Common myeloid progenitor, CD34-positive (primary cell): Measurements from ENCODE around the gene NRG3.

Experiments used
- CTCF ChIA-PET: fragments of 350-600 bp; sonication (Branson Sonifier 250); formaldehyde crosslinking; loops from one replicate; lab custom pipeline; 2021; ENCODE audit warnings: antibody characterized with exemption; lab: Charles Lee
- POLR2A ChIA-PET: fragments of 350-600 bp; sonication (Branson Sonifier 250); formaldehyde crosslinking; loops from one replicate; lab custom pipeline; 2021; ENCODE audit warnings: antibody characterized with exemption; lab: Charles Lee
- DNase-seq, 3 donors: peaks; one replicate each; pipeline versions ENCODE4 v3.0.0 to v3.0.0-alpha.2; 2013
- H3K27ac ChIP-seq, 2 experiments: 1 replicate in 1 of 2; 2 replicates in 1 of 2; pipeline ENCODE4 v1.7.0; 2013; ENCODE audit warnings: inconsistent platforms in 2 of 2, low read length in 2 of 2, mild to moderate bottlenecking in 2 of 2, low read depth in 1 of 2, moderate library complexity in 1 of 2; ENCODE audit not compliant: severe bottlenecking in 2 of 2, insufficient read depth in 1 of 2, poor library complexity in 1 of 2
- H3K27me3 ChIP-seq, 5 experiments: replicated peaks in 2 of 5; 1 replicate in 3 of 5; 2 replicates in 2 of 5; pipeline versions ENCODE4 v1.6.1 to v1.7.0; 2013; ENCODE audit warnings: low read length in 4 of 5, mild to moderate bottlenecking in 2 of 5, moderate library complexity in 2 of 5, inconsistent platforms in 1 of 5; ENCODE audit not compliant: insufficient read depth in 5 of 5, control insufficient read depth in 4 of 5
- H3K36me3 ChIP-seq, 4 experiments: 1 replicate in 2 of 4; 2 replicates in 2 of 4; pipeline versions ENCODE4 v1.6.1 to v1.7.0; 2013; ENCODE audit warnings: low read length in 3 of 4, control low read depth in 1 of 4, mild to moderate bottlenecking in 1 of 4; ENCODE audit not compliant: control insufficient read depth in 4 of 4, insufficient read depth in 4 of 4
- H3K4me1 ChIP-seq, 4 experiments: 1 replicate in 3 of 4; 2 replicates in 1 of 4; pipeline versions ENCODE4 v1.6.1 to v1.7.1; 2013; ENCODE audit warnings: low read length in 3 of 4, mild to moderate bottlenecking in 3 of 4, control low read depth in 1 of 4, inconsistent platforms in 1 of 4, moderate library complexity in 1 of 4; ENCODE audit not compliant: control insufficient read depth in 4 of 4, insufficient read depth in 4 of 4; ENCODE audit errors: control extremely low read depth in 1 of 4
- H3K4me3 ChIP-seq, 7 experiments: 1 replicate in 4 of 7; 2 replicates in 3 of 7; pipeline versions ENCODE4 v1.5.1 to v1.7.0; 2013; ENCODE audit warnings: mild to moderate bottlenecking in 7 of 7, low read length in 6 of 7, moderate library complexity in 6 of 7, inconsistent platforms in 2 of 7, low read depth in 2 of 7, control low read depth in 1 of 7; ENCODE audit not compliant: insufficient read depth in 4 of 7, control insufficient read depth in 1 of 7; ENCODE audit errors: extremely low read depth in 1 of 7
- H3K9me3 ChIP-seq, 5 experiments: 1 replicate in 4 of 5; 2 replicates in 1 of 5; pipeline versions ENCODE4 v1.6.1 to v1.7.1; 2013; ENCODE audit warnings: low read length in 4 of 5, mild to moderate bottlenecking in 2 of 5, inconsistent platforms in 1 of 5, low read depth in 1 of 5, moderate library complexity in 1 of 5; ENCODE audit not compliant: control insufficient read depth in 4 of 5, insufficient read depth in 2 of 5; ENCODE audit errors: control extremely low read depth in 1 of 5
- WGBS: methylation state at CpG from one replicate; pipeline ENCODE4 v1.1.5; 2013; ENCODE audit not compliant: insufficient coverage; 5-methylcytosine and 5-hydroxymethylcytosine counted together

NRG3 gene

GRCh38 chr10:83012866-83013265 is 1137.9 kb downstream of the NRG3 start:
- no peaks in the 10 kb centered on the region for H3K36me3 ChIP-seq
- H3K4me1 ChIP-seq: no peaks in the 10 kb centered on the region
- 82% methylated on average over 3 of the region's 3 CpGs for WGBS
- no peak overlapping the region for H3K27ac ChIP-seq
- H3K27me3 ChIP-seq: no peaks in the 10 kb centered on the region
- no peak overlapping the region for H3K4me3 ChIP-seq
- ChIA-PET POLR2A (no interaction called here), CTCF (no interaction called here)
- H3K9me3 ChIP-seq: no peaks in the 10 kb centered on the region
- DNase-seq: no peak

- H3K27ac ChIP-seq: no peak overlapping the region
- H3K36me3 ChIP-seq: no peaks in the 10 kb centered on the region
- no peaks in the 10 kb centered on the region for H3K4me1 ChIP-seq
- no peaks in the 10 kb centered on the region for H3K27me3 ChIP-seq
- H3K9me3 ChIP-seq: no peaks in the 10 kb centered on the region
- WGBS: 100% methylated on average over 1 of the region's 2 CpGs
- DNase-seq: no peak
- ChIA-PET POLR2A (no interaction called here), CTCF (no interaction called here)
- no peak overlapping the region for H3K4me3 ChIP-seq
Measured at GRCh38 chr10:83017076-83017867, 1142.3 kb downstream of the NRG3 start.

- Histone ChIP-seq H3K9me3 (no peaks in the 10 kb centered on the region), H3K27me3 (no peaks in the 10 kb centered on the region), H3K36me3 (no peaks in the 10 kb centered on the region), H3K4me1 (no peaks in the 10 kb centered on the region), H3K27ac (no peak overlapping the region), H3K4me3 (no peak overlapping the region)
- DNase-seq: no peak
- WGBS: no CpG with 5 or more reads among the region's 2 CpGs
- ChIA-PET CTCF (no interaction called here), POLR2A (no interaction called here)
Measured at GRCh38 chr10:83023662-83024061, 1148.7 kb downstream of the NRG3 start.
